ENCODE measurements around the gene PATL2.
A peak's percentile ranks its signal among the peaks of the same experiment; 100 is the strongest.

GRCh38 chr15:44726568-44727484 lies 15.7 kb upstream of the PATL2 start:
- peak; percentile 15; the same call in 1 of the 2 replicates for TF ChIP-seq POLR2AphosphoS5 (IDR thresholded peaks at IDR 0.05; ENCODE audit: low read depth)
- no peak for TF ChIP-seq CTCF (IDR thresholded peaks at IDR 0.05; ENCODE audit: insufficient read depth, low read length)
